HG03460 (cell line): ENCODE measurements around the gene COL5A2.

Source experiments
- ATAC-seq: cut with Tn5 transposase; IDR thresholded peaks from one replicate; pipeline ENCODE4 v1.9.1; 2021; ENCODE audit not compliant: unreplicated experiment

COL5A2 gene

GRCh38 chr2:189150033-189150432 lies 29.5 kb downstream of the COL5A2 start:
- ATAC-seq: no peak

- ATAC-seq: no peak
Measured at GRCh38 chr2:189147989-189148388, 31.6 kb downstream of the COL5A2 start.

GRCh38 chr2:189147361-189147760 lies 32.2 kb downstream of the COL5A2 start:
- ATAC-seq: no peak

- ATAC-seq: no peak
Measured at GRCh38 chr2:189146553-189146952, 33.0 kb downstream of the COL5A2 start.

- no peak for ATAC-seq
Measured at GRCh38 chr2:189144700-189145211, 34.8 kb downstream of the COL5A2 start.

- no peak for ATAC-seq
Measured at GRCh38 chr2:189143925-189144324, 35.6 kb downstream of the COL5A2 start.

GRCh38 chr2:189142893-189143759 lies 36.4 kb downstream of the COL5A2 start:
- peak; percentile 99 for ATAC-seq

GRCh38 chr2:189138800-189139199 lies 40.8 kb downstream of the COL5A2 start:
- ATAC-seq: no peak

- ATAC-seq: no peak
Measured at GRCh38 chr2:189137519-189137918, 42.0 kb downstream of the COL5A2 start.

GRCh38 chr2:189134485-189134884 lies 45.1 kb downstream of the COL5A2 start:
- no peak for ATAC-seq

- ATAC-seq: no peak
Measured at GRCh38 chr2:189131991-189132390, 47.6 kb downstream of the COL5A2 start.

GRCh38 chr2:189129971-189130370 lies 49.6 kb downstream of the COL5A2 start:
- no peak for ATAC-seq

- no peak for ATAC-seq
Measured at GRCh38 chr2:189128970-189129369, 50.6 kb downstream of the COL5A2 start.

GRCh38 chr2:189127756-189128155 lies 51.8 kb downstream of the COL5A2 start:
- no peak for ATAC-seq

GRCh38 chr2:189125195-189125594 lies 54.4 kb downstream of the COL5A2 start:
- ATAC-seq: no peak

- no peak for ATAC-seq
Measured at GRCh38 chr2:189124175-189124574, 55.4 kb downstream of the COL5A2 start.

GRCh38 chr2:189118386-189118785 lies 61.2 kb downstream of the COL5A2 start:
- ATAC-seq: no peak

GRCh38 chr2:189116979-189117378 lies 62.6 kb downstream of the COL5A2 start:
- no peak for ATAC-seq

- ATAC-seq: no peak
Measured at GRCh38 chr2:189116087-189116486, 63.5 kb downstream of the COL5A2 start.

- ATAC-seq: no peak
Measured at GRCh38 chr2:189115126-189115525, 64.4 kb downstream of the COL5A2 start.

GRCh38 chr2:189113963-189114362 lies 65.6 kb downstream of the COL5A2 start:
- no peak for ATAC-seq

- no peak for ATAC-seq
Measured at GRCh38 chr2:189111063-189111715, 68.4 kb downstream of the COL5A2 start.
